BLaER1 treated with 17β-estradiol and CSF1 and Interleukin-3, amounts not matched to agents 10 nM and 100 nM (cell line): ENCODE results near the gene ZBTB26.
A peak's percentile ranks its signal among the peaks of the same experiment; 100 is the strongest.
"Not testable (repeated sequence)": the region's sequence is repeated elsewhere in the genome, so short reads cannot be mapped to it uniquely, and the experiment has no call there.

Experiments
- H3K27ac ChIP-seq, 11 experiments: shearing (Covaris generic); formaldehyde crosslinking; 2 replicates each; pipeline ENCODE4 v1.8.1; 2022
- H3K27me3 ChIP-seq, 11 experiments: shearing (Covaris generic); formaldehyde crosslinking; 2 replicates each; pipeline ENCODE4 v1.8.1; 2022
- H3K36me3 ChIP-seq, 11 experiments: shearing (Covaris generic); formaldehyde crosslinking; 2 replicates each; pipeline ENCODE4 v1.8.1; 2022
- H3K4me1 ChIP-seq, 10 experiments: shearing (Covaris generic); formaldehyde crosslinking; 2 replicates each; pipeline ENCODE4 v1.8.1; 2022
- H3K4me2 ChIP-seq, 11 experiments: shearing (Covaris generic); formaldehyde crosslinking; 2 replicates each; pipeline ENCODE4 v1.8.1; 2022
- H3K4me3 ChIP-seq, 10 experiments: shearing (Covaris generic); formaldehyde crosslinking; 2 replicates each; pipeline ENCODE4 v1.8.1; 2022
- H3K9ac ChIP-seq, 11 experiments: shearing (Covaris generic); formaldehyde crosslinking; 2 replicates each; pipeline ENCODE4 v1.8.1; 2022
- H3K9me3 ChIP-seq, 11 experiments: shearing (Covaris generic); formaldehyde crosslinking; replicated peaks in 1 of 11; 2 replicates each; pipeline ENCODE4 v1.8.1; 2022
- H4K20me1 ChIP-seq, 11 experiments: shearing (Covaris generic); formaldehyde crosslinking; 2 replicates each; pipeline ENCODE4 v1.8.1; 2022
- Cebpa-rat ChIP-seq, 11 experiments: shearing (Covaris generic); IDR thresholded peaks; 2 replicates each; pipeline ENCODE4 v1.8.1; 2022

The ZBTB26 gene

DNA sequence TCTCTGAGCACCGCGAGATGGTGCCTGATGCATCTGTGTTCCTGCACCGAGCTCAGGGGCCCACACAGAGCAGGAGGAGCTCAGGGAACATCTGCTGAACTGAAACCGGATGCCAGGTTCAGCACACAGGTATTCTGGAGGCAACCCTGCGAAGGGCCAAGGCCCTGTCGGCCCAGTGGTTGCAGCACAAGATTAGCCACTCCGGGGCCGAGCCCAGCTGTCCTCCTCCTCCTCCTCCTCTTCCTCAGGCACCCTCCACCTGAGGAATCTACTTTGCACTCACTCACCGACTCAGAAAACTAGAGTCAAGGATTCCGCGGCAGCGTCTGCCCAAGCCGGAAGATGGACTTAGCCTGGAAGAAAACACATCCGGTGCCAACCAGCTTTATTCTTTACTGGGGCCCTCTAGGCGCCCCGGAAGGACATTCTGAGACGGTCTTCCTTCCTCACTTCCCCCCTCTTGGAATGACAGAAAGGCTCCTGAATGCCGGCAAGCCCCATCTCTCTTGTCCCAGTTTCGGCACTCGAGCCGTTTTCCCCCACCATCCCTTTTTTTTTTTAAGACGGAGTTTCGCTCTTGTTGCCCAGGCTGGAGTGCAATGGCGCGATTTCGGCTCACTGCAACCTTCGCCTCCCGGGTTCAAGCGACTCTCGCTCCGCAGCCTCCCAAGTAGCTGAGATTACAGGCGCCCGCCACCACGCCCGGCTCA is 18.2 kb downstream of the ZBTB26 start, which contains the start of gene ZBTB6:
ZBTB6 (minus strand) TSS at position 360 of the 710 bp plus-strand sequence. CDS start 1,251 bp downstream, outside the sequence.
- TF ChIP-seq Cebpa-rat (IDR thresholded peaks at IDR 0.05): no peak
- peaks cover 0 to 20% (median 7%) of the 10 kb centered on the region in 11 experiments; a peak in 12 of 22 replicates for H3K9me3 ChIP-seq
- peak within 1 kb of the TSS; percentile 70 to 93 (median 82) for H3K4me2 ChIP-seq
- peak within 1 kb of the TSS; percentile 76 to 87 (median 81) for H3K9ac ChIP-seq
- H3K27ac ChIP-seq: peak within 1 kb of the TSS; percentile 74 to 90 (median 81)
- peak within 1 kb of the TSS; percentile 65 to 84 (median 74) for H3K4me3 ChIP-seq
- peaks cover 6 to 21% (median 12%) of the 10 kb centered on the region in 10 experiments; a peak in 19 of 20 replicates for H3K4me1 ChIP-seq
- H3K27me3 ChIP-seq: peaks cover 0 to 16% (median 8%) of the 10 kb centered on the region in 11 experiments; a peak in 8 of 22 replicates
- no peaks in the 10 kb centered on the region for H4K20me1 ChIP-seq
- H3K36me3 ChIP-seq: peaks cover 11 to 46% (median 24%) of the 10 kb centered on the region in 11 experiments

DNA sequence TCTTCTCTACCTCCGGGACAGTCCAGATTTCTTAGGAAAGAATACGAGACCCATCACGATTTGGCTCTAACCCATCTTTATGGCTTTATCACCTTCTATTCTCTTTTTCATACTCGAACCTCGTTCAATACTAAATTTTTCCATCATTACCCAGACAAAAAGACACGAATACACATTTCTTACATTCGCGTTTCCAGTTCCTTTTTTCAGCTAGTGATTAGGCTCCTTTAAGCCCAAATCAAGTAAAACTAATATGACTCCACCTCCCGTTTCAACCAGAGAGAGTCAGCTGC is 18.7 kb downstream of the ZBTB26 start:
- Histone ChIP-seq H3K4me1 (peaks cover 6 to 21% (median 12%) of the 10 kb centered on the region in 10 experiments; a peak in 19 of 20 replicates), H3K9me3 (peaks cover 0 to 20% (median 7%) of the 10 kb centered on the region in 11 experiments; a peak in 12 of 22 replicates), H3K27ac (peak overlapping the region; percentile 74 to 90 (median 81)), H3K36me3 (peaks cover 11 to 41% (median 21%) of the 10 kb centered on the region in 11 experiments), H4K20me1 (no peaks in the 10 kb centered on the region), H3K9ac (peak overlapping the region; percentile 76 to 87 (median 81)), H3K4me3 (peak overlapping the region; percentile 65 to 84 (median 74)), H3K4me2 (peak overlapping the region; percentile 70 to 93 (median 82)), H3K27me3 (peaks cover 0 to 16% (median 8%) of the 10 kb centered on the region in 11 experiments; a peak in 8 of 22 replicates)
- no peak for TF ChIP-seq Cebpa-rat (IDR thresholded peaks at IDR 0.05)

DNA sequence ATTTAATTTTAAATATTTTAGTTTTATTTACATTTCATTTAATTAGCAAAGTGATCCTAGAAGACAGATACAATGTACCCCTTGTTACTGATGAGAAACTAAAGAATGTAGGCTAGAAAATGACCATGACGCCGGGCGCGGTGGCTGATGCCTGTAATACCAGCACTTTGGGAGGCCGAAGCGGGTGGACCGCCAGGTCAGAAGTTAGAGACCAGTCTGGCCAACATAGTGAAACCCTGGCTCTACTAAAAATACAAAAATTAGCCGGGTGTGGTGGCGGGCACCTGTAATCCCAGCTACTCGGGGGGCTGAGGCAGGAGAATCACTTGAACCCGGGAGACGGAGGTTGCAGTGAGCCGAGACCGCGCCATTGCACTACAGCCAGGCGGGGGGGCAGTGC is 25.2 kb downstream of the ZBTB26 start:
- Histone ChIP-seq H3K27ac (peak overlapping the region in 2 of 11 experiments; percentile 96 to 100; a peak in 3 of 22 replicates), H3K4me2 (peak overlapping the region in 4 of 11 experiments; percentile 18 to 66 (median 58); a peak in 4 of 22 replicates), H3K36me3 (peaks cover 8 to 31% (median 16%) of the 10 kb centered on the region in 11 experiments), H4K20me1 (peaks cover 0 to 20% (median 0%) of the 10 kb centered on the region in 11 experiments; a peak in 6 of 22 replicates), H3K4me1 (peaks cover 4 to 27% (median 20%) of the 10 kb centered on the region in 10 experiments; a peak in 19 of 20 replicates)
- not testable (repeated sequence) for H3K27me3 ChIP-seq, H3K4me3 ChIP-seq, H3K9me3 ChIP-seq, H3K9ac ChIP-seq

DNA sequence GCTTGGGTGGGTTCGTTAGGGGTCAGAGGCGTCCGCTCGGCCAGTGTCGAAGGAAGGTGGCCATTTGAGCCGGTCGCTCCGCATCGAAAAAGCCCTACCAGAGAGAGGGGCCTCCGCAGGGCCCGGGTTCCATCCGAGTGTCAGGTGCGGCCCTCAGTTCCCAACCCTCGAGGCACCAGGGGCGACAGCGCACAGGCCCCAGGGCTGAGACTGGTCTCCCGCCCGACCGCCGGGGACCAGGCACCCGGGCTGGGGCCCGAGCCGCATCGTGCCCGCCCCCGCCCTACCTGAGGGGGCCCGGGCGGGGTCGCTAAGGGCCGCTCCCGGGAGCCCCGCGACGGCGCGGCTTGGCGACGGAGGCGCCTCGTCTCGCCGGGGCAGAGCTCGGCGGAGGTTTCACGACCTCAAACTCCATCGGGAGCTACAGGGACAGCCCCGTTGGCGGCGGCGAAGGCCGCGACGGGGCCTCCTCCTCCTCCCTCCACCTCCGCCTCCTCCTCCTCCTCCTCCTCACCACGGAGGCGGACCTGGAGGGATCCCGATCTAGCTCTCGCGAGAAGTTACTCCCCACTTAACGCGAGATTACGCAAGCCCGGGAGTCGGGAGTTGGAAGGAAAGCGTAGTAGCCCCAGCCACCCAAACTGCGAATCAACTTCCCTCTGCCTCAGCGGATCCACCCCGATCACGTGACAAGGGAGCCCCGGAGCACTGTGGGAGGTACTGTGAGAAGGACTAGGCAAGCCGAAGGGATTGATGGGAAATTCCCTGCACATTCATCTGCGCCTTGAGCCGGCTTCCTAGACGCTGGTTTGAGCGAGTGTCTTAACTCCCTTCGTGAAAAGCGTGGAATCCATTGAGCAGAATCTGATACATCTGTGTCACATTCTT is 26.2 kb downstream of the ZBTB26 start, which contains the start of gene RC3H2:
RC3H2 (minus strand) TSS at position 537 of the 888 bp plus-strand sequence. CDS start 7,850 bp downstream, outside the sequence.
- peak in 10 of 11 experiments; percentile 28 to 90 (median 80); a peak in 16 of 22 replicates for TF ChIP-seq Cebpa-rat (IDR thresholded peaks at IDR 0.05)
- peaks cover 0 to 4% (median 0%) of the 10 kb centered on the region in 11 experiments; a peak in 1 of 22 replicates for H3K9me3 ChIP-seq
- H3K4me1 ChIP-seq: peaks cover 4 to 37% (median 26%) of the 10 kb centered on the region in 10 experiments; a peak in 19 of 20 replicates
- H3K36me3 ChIP-seq: peaks cover 0 to 20% (median 7%) of the 10 kb centered on the region in 11 experiments; a peak in 11 of 22 replicates
- peak within 1 kb of the TSS; percentile 68 to 97 (median 90) for H3K4me3 ChIP-seq
- H4K20me1 ChIP-seq: peaks cover 0 to 31% (median under 1%) of the 10 kb centered on the region in 11 experiments; a peak in 8 of 22 replicates
- H3K4me2 ChIP-seq: peak within 1 kb of the TSS; percentile 79 to 94 (median 86)
- peak within 1 kb of the TSS; percentile 95 to 100 (median 98) for H3K9ac ChIP-seq
- H3K27me3 ChIP-seq: no peaks in the 10 kb centered on the region
- H3K27ac ChIP-seq: peak within 1 kb of the TSS; percentile 96 to 100 (median 98)

DNA sequence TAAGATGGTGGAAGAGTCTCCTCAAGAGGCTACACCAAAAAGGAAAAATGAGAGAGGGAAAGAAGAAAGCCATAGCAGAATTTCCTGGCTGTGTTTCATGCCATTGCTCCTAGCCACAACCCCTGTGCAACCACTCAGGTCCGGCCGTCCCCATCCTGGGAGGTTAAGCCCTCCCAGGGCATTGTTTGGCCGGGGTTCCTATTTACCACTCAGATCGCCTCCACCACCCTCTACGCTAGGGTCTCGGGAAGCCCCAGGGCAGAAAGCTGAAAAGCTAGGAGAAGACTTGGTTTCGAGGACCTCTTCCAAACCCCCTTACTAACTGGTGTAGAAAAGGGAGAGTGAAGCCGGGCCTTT is 26.9 kb downstream of the ZBTB26 start:
- peaks cover 0 to 4% (median 0%) of the 10 kb centered on the region in 11 experiments; a peak in 1 of 22 replicates for H3K9me3 ChIP-seq
- TF ChIP-seq Cebpa-rat (IDR thresholded peaks at IDR 0.05): no peak
- peak overlapping the region; percentile 79 to 94 (median 86) for H3K4me2 ChIP-seq
- peak overlapping the region; percentile 68 to 97 (median 90) for H3K4me3 ChIP-seq
- peaks cover 0 to 37% (median 7%) of the 10 kb centered on the region in 11 experiments; a peak in 12 of 22 replicates for H4K20me1 ChIP-seq
- peaks cover 4 to 43% (median 28%) of the 10 kb centered on the region in 10 experiments; a peak in 19 of 20 replicates for H3K4me1 ChIP-seq
- peak overlapping the region; percentile 96 to 100 (median 98) for H3K27ac ChIP-seq
- H3K36me3 ChIP-seq: peaks cover 0 to 14% (median 5%) of the 10 kb centered on the region in 11 experiments; a peak in 9 of 22 replicates
- no peaks in the 10 kb centered on the region for H3K27me3 ChIP-seq
- peak overlapping the region; percentile 95 to 100 (median 98) for H3K9ac ChIP-seq

DNA sequence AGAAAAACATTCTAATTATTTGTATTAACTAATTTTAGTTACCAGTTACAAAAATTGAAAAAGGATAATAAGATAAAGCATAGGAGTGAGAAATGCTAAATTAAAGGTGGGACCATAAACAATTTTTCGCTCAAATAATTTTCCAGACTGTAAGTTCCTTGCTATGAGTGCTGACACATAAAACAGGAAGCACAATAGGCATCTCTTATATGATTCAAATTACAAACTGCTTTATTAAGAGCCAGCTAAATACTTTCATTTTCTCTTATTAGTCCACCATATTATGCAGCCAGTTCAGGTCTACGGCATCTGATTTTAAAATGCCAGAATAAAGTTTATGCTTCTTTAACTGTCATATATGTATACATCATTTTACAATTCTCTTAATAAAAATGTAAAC is 30.5 kb downstream of the ZBTB26 start:
- peak overlapping the region in 3 of 11 experiments; percentile 1 to 50 (median 37); a peak in 3 of 22 replicates for H3K9ac ChIP-seq
- peaks cover 8 to 61% (median 38%) of the 10 kb centered on the region in 10 experiments; a peak in 19 of 20 replicates for H3K4me1 ChIP-seq
- peaks cover 15 to 49% (median 24%) of the 10 kb centered on the region in 11 experiments for H3K36me3 ChIP-seq
- no peaks in the 10 kb centered on the region for H3K9me3 ChIP-seq
- no peak for TF ChIP-seq Cebpa-rat (IDR thresholded peaks at IDR 0.05)
- peak overlapping the region in 3 of 10 experiments; percentile 6 to 18 (median 13); a peak in 2 of 20 replicates for H3K4me3 ChIP-seq
- H3K27me3 ChIP-seq: no peaks in the 10 kb centered on the region
- peak overlapping the region in 6 of 11 experiments; percentile 1 to 33 (median 22); a peak in 3 of 22 replicates for H3K27ac ChIP-seq
- peak overlapping the region in 10 of 11 experiments; percentile 11 to 77 (median 48); a peak in 17 of 22 replicates for H3K4me2 ChIP-seq
- peaks cover 20 to 70% (median 37%) of the 10 kb centered on the region in 11 experiments; a peak in 20 of 22 replicates for H4K20me1 ChIP-seq

DNA sequence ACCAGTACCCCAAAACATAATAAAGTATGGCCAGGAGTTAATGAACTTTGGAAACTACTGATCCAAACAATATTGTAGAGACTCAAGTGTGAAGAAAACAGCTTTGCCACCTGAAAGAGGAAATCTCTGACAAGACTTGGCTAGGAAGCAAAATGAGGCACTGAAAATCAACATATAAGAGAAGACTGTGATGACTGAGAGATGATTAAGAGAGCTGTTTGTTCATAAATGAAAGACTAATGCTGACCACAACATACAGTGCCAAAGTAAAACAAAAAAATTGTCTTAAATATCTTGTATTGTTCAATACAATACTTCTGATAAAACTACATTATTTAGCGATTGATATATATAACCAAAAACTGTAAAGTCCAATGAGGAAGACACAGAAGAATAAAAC is 33.3 kb downstream of the ZBTB26 start:
- Histone ChIP-seq H3K4me2 (peak overlapping the region in 6 of 11 experiments; percentile 2 to 36 (median 18); a peak in 6 of 22 replicates), H3K36me3 (peaks cover 43 to 77% (median 51%) of the 10 kb centered on the region in 11 experiments), H3K4me1 (peaks cover 8 to 51% (median 36%) of the 10 kb centered on the region in 10 experiments; a peak in 19 of 20 replicates), H3K27me3 (no peaks in the 10 kb centered on the region), H4K20me1 (peaks cover 26 to 89% (median 52%) of the 10 kb centered on the region in 11 experiments; a peak in 20 of 22 replicates), H3K4me3 (no peak overlapping the region), H3K27ac (no peak overlapping the region; a peak in 1 of 22 replicates), H3K9me3 (no peaks in the 10 kb centered on the region), H3K9ac (peak overlapping the region in 1 of 11 experiments; percentile 4; a peak in 1 of 22 replicates)
- TF ChIP-seq Cebpa-rat (IDR thresholded peaks at IDR 0.05): no peak

DNA sequence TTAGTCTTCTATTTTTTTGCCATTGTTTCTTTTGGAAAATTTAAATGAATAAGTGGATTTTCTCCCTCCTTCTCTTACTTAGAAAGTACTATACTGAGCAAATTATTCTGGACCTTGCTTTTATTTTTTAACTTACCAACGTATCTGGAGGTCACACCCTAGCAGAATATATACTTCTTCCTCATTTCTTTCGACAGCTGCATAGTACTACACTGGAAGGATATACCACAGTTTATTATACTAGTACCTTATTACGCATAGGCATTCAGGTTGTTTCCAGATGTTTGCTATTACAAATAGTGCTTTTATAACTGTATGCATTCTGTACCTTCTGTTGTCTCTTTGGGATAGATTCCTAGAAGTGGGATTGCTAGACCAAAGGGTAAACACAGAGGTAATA is 42.8 kb downstream of the ZBTB26 start:
- H3K4me3 ChIP-seq: no peak overlapping the region
- H3K9ac ChIP-seq: no peak overlapping the region
- H3K27ac ChIP-seq: no peak overlapping the region
- H3K4me1 ChIP-seq: no peaks in the 10 kb centered on the region
- H3K9me3 ChIP-seq: no peaks in the 10 kb centered on the region
- peaks cover 90 to 100% (median 97%) of the 10 kb centered on the region in 11 experiments for H3K36me3 ChIP-seq
- H4K20me1 ChIP-seq: peaks cover 0 to 32% (median 3%) of the 10 kb centered on the region in 11 experiments; a peak in 5 of 22 replicates
- no peak overlapping the region for H3K4me2 ChIP-seq
- TF ChIP-seq Cebpa-rat (IDR thresholded peaks at IDR 0.05): no peak
- no peaks in the 10 kb centered on the region for H3K27me3 ChIP-seq
